ENCODE measurements around the gene GPR149. TPM values are rescaled to one million over a fixed set of nuclear protein-coding genes. Genes with fewer than 3 reads are reported as not detected.
"Not testable (repeated sequence)": the region's sequence is repeated elsewhere in the genome, so short reads cannot be mapped to it uniquely, and the experiment has no call there.

The GPR149 gene
- total and polyA plus RNA-seq, 2 of the 8 experiments (the other 6 are each of a cell fraction or from before 2014, with no cell fraction given), result not detected

GRCh38 chr3:154439081-154439480 is 9.1 kb upstream of the GPR149 start:
- H2BK15ac ChIP-seq (ENCODE audit: low read length); H3K4ac ChIP-seq (replicated peaks; ENCODE audit: insufficient read length, low read depth, low read length); H3K56ac ChIP-seq (replicated peaks; ENCODE audit: insufficient read length, low read depth, low read length); H3K4me3 ChIP-seq (ENCODE audit: extremely low read depth in 1 of 4, insufficient read depth in 2 of 4, low read depth in 3 of 4, low read length in 4 of 4); H2BK12ac ChIP-seq (ENCODE audit: low read depth, low read length); H4K20me1 ChIP-seq (replicated peaks in 1 of 2; ENCODE audit: control insufficient read depth in 1 of 2, insufficient read depth in 2 of 2, low read length in 2 of 2); H2BK20ac ChIP-seq (ENCODE audit: low read length); H3K18ac ChIP-seq (ENCODE audit: extremely low read depth, low read length); H3K4me1 ChIP-seq (replicated peaks in 1 of 4; ENCODE audit: control insufficient read depth in 3 of 4, insufficient read depth in 4 of 4, low read length in 3 of 4); H3K36me3 ChIP-seq (ENCODE audit: control insufficient read depth in 2 of 4, insufficient read depth in 4 of 4, low read length in 3 of 4); FAIRE-seq; POLR2A ChIA-PET (ENCODE audit: partially characterized antibody); H2AK5ac ChIP-seq (ENCODE audit: low read depth, low read length); H3K27ac ChIP-seq (ENCODE audit: low read depth, low read length); DNase-seq (ENCODE audit: low read depth in 1 of 2, low spot score in 2 of 2); H3K14ac ChIP-seq (ENCODE audit: insufficient read length); H3K79me2 ChIP-seq (ENCODE audit: control insufficient read depth in 1 of 2, insufficient read depth in 2 of 2, low read length in 2 of 2); H3K9me3 ChIP-seq (ENCODE audit: insufficient read depth in 2 of 2, low read depth in 1 of 2, low read length in 1 of 2); H3K23ac ChIP-seq (ENCODE audit: insufficient read length); H3K9ac ChIP-seq (replicated peaks in 1 of 4; ENCODE audit: extremely low read depth in 1 of 4, low read depth in 3 of 4, low read length in 3 of 4); H4K5ac ChIP-seq (ENCODE audit: insufficient read length, low read depth, low read length); H2BK120ac ChIP-seq (replicated peaks; ENCODE audit: low read depth, low read length); H3K27me3 ChIP-seq (replicated peaks in 1 of 4; ENCODE audit: control insufficient read depth in 3 of 4, extremely low read depth in 1 of 4, insufficient read depth in 3 of 4, low read length in 3 of 4); H3K4me2 ChIP-seq (ENCODE audit: insufficient read depth in 1 of 2, low read depth in 2 of 2, low read length in 2 of 2); H4K91ac ChIP-seq (replicated peaks; ENCODE audit: insufficient read length, low read length); H3K23me2 ChIP-seq (ENCODE audit: low read depth, low read length); H2BK5ac ChIP-seq (ENCODE audit: low read depth, low read length); H3K79me1 ChIP-seq (ENCODE audit: low read depth, low read length); H4K8ac ChIP-seq (ENCODE audit: extremely low read depth, insufficient read depth, low read length): not testable (repeated sequence)
- whole genome bisulfite sequencing, 2 experiments (ENCODE audit: extremely low coverage in 1 of 2, insufficient coverage in 1 of 2, insufficient read length in 1 of 2, insufficient replicate concordance in 2 of 2, low coverage in 1 of 2, low lambda C conversion rate in 2 of 2, missing lambda C conversion rate in 1 of 2), result 98% methylated on average over 12 of the region's 12 CpGs; no CpG with 5 or more reads in 1 of the 2 experiments
- peak overlapping the region; percentile 70; the same call in 1 of the 2 replicates for H2AFZ ChIP-seq (ENCODE audit: low read length)
- CTCF ChIA-PET (ENCODE audit: partially characterized antibody), result interaction anchor here (0.8 kb wide), 1 partner anchor 83 kb away, joined by 3 read pairs; no protein-coding TSS in a partner anchor

All from H1 (cell line).